Measurements from ENCODE around the gene KIF21A.

The KIF21A gene

GRCh38 chr12:39372204-39372925, 70.6 kb downstream of the KIF21A start:
- DNase-seq (ENCODE audit: extremely low read depth, low read depth) = no peak
- TF ChIP-seq CTCF (IDR thresholded peaks at IDR 0.05; ENCODE audit: low read depth, low read length) = no peak

GRCh38 chr12:39369756-39370155, 73.2 kb downstream of the KIF21A start:
- no peak for DNase-seq (ENCODE audit: extremely low read depth, low read depth)
- TF ChIP-seq CTCF (IDR thresholded peaks at IDR 0.05; ENCODE audit: low read depth, low read length) = no peak

- no peak for DNase-seq (ENCODE audit: extremely low read depth, low read depth)
- no peak for TF ChIP-seq CTCF (IDR thresholded peaks at IDR 0.05; ENCODE audit: low read depth, low read length)
Observed at GRCh38 chr12:39368891-39369290, 74.0 kb downstream of the KIF21A start.

- TF ChIP-seq CTCF (IDR thresholded peaks at IDR 0.05; ENCODE audit: low read depth, low read length) = no peak
Observed at GRCh38 chr12:39368096-39368495, 74.8 kb downstream of the KIF21A start.

GRCh38 chr12:39367494-39367893, 75.4 kb downstream of the KIF21A start:
- no peak for DNase-seq (ENCODE audit: extremely low read depth, low read depth)
- no peak for TF ChIP-seq CTCF (IDR thresholded peaks at IDR 0.05; ENCODE audit: low read depth, low read length)

More at GRCh38 chr12:39368096-39368495, 74.8 kb downstream of the KIF21A start:
- DNase-seq (ENCODE audit: extremely low read depth, low read depth) = no peak

GRCh38 chr12:39365364-39366001, 77.4 kb downstream of the KIF21A start:
- no peak for DNase-seq (ENCODE audit: extremely low read depth, low read depth)
- TF ChIP-seq CTCF (IDR thresholded peaks at IDR 0.05; ENCODE audit: low read depth, low read length) = no peak

- DNase-seq (ENCODE audit: extremely low read depth, low read depth) = no peak
- no peak for TF ChIP-seq CTCF (IDR thresholded peaks at IDR 0.05; ENCODE audit: low read depth, low read length)
Observed at GRCh38 chr12:39364196-39364595, 78.7 kb downstream of the KIF21A start.

Data from AG09319 (cell line).